ENCODE measurements around the gene CD84.

- TF ChIP-seq GATA2 (IDR thresholded peaks at IDR 0.05; ENCODE audit: low read depth, low read length) (no peak), GATA3 (IDR thresholded peaks at IDR 0.05; ENCODE audit: low read depth, low read length) (no peak)
These were observed 43.4 kb upstream of the CD84 start for GRCh38 chr1:160622501-160623226.
